Measurements from ENCODE around the gene NEURL3. TPM values are rescaled to one million over a fixed set of nuclear protein-coding genes. Genes with fewer than 3 reads are reported as not detected.

NEURL3 gene
- polyA plus RNA-seq, 3 donors = 4.5 to 6.6 (median 5.9) TPM

GRCh38 chr2:96528700-96529375 is 23.7 kb upstream of the NEURL3 start:
- no peak for DNase-seq (ENCODE audit: low read depth in 3 of 3, low spot score in 2 of 3)

DNA sequence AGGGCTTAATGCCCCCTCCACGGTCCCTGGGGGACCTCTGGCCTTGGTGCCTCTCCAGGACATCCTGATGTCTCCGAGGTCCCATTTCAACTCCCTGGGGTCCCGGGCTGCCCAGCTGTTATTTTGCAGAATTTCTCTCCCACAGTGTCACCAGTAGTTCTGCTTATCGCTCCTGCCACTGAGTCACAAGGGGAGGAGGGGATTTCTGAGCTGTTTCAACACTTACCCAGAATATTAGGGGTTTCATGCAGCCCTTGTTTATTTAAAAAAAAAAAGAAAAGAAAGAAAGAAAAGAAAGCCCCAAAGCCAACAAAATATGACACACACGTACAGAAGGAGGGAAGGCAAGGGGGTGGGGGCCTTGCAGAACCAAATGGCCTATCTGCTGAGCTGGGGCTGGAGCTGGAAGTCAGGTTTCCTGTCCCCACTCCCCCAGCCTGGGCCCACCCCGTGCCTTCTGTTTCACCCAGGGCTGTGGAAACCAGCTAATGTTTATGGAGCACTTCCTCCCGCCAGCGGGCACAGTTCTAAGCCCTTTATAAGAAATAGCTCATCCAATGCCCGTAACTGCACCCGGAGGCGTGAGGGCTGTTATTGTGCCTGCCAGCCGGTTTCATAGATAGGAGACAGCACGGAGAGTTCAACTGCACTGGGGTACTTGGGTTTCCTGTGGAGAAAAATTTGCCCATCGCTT is 23.0 kb upstream of the NEURL3 start:
- DNase-seq (ENCODE audit: low read depth in 3 of 3, low spot score in 2 of 3) = no peak

DNA sequence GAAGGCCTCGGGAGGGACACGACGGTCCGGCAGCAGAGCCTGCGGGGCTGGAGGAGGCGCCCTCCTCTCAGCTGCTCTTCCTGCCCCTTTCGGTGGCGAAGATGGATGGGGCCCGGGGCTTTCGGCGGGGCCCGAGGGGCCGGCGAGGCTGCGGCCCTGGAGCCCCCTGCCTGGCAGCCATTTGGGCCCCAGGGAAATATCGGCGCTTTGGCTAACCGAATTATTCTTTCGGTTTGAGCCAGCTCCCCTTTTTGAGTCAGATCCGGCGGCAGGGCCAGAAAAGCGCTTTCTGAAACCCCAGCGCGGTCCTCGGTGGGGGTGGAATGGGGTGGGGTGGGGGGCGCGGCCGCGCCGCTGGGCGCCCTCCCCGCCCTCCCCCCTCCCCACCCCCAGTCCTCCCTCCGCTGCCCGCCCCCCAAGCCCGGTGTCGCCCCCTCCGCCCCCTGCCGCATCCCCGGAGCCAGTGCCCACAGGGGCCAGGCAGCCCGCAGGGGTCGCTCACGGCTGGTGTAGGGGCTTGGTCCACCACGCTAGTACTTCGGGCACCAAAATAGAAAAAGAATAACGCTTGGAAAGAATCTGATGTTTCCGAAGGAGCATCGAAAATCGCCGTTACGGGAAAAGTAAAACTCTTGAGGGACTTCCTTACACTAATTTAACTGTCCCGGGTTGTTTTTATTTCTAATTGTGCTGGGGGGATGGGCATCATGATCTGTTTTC is 22.3 kb upstream of the NEURL3 start:
- no peak for DNase-seq (ENCODE audit: low read depth in 3 of 3, low spot score in 2 of 3)

GRCh38 chr2:96526615-96527285 is 21.6 kb upstream of the NEURL3 start:
- DNase-seq (ENCODE audit: low read depth in 3 of 3, low spot score in 2 of 3) = no peak

- no peak for DNase-seq (ENCODE audit: low read depth in 3 of 3, low spot score in 2 of 3)
Observed at GRCh38 chr2:96526101-96526591, 21.0 kb upstream of the NEURL3 start.

DNA sequence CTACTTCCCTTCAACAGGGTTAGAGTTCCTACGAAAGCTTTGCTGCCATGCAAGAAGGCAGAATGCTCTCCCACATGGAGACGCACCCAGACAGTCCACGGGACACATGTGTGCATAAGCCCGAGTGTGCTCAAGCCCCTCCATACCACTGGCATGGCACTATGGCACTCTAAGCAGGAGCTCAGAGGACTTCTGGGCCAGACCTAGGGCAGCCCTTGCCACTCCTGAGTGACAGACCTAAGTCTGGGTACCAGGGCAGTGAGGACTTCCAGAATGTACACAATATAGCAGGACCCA is 20.0 kb upstream of the NEURL3 start:
- DNase-seq (ENCODE audit: low read depth in 3 of 3, low spot score in 2 of 3) = no peak

DNA sequence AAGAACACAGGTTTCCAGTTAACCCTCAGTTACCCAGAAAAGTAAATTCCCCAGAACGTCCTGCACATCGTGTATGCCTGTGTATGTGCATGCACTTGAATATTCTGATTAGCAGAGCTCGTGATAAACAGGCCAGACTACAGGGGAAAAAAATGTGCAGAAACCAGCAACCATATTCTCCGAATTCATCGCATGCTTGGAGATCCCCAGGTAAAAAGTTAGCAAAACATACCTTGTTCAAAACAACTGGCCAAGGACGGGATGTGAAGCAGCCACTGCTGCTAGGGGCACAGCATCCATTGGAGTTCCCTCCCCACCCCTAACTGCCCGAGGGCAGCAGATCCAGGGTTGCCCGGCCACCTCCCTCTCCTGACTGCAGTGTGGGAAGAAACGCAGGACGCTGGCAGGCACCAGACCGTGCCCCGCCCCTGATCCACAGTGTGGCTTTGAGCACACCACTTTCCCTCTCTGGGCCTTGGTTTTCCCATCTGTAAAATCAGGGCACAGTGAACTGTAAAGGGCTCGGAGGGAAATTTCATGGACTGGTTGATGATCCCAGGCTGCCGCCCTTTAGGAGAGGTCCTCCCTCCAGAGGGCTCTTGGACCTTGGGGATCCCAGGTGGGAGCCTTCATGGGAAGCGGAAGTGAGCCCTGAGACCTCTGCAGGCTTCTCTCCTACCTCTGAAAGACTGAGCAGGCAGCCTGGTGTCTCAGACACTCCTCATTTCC is 19.5 kb upstream of the NEURL3 start:
- DNase-seq (ENCODE audit: low read depth in 3 of 3, low spot score in 2 of 3) = no peak

- DNase-seq (ENCODE audit: low read depth in 3 of 3, low spot score in 2 of 3) = no peak
Observed at GRCh38 chr2:96523659-96524481, 18.7 kb upstream of the NEURL3 start.

DNA sequence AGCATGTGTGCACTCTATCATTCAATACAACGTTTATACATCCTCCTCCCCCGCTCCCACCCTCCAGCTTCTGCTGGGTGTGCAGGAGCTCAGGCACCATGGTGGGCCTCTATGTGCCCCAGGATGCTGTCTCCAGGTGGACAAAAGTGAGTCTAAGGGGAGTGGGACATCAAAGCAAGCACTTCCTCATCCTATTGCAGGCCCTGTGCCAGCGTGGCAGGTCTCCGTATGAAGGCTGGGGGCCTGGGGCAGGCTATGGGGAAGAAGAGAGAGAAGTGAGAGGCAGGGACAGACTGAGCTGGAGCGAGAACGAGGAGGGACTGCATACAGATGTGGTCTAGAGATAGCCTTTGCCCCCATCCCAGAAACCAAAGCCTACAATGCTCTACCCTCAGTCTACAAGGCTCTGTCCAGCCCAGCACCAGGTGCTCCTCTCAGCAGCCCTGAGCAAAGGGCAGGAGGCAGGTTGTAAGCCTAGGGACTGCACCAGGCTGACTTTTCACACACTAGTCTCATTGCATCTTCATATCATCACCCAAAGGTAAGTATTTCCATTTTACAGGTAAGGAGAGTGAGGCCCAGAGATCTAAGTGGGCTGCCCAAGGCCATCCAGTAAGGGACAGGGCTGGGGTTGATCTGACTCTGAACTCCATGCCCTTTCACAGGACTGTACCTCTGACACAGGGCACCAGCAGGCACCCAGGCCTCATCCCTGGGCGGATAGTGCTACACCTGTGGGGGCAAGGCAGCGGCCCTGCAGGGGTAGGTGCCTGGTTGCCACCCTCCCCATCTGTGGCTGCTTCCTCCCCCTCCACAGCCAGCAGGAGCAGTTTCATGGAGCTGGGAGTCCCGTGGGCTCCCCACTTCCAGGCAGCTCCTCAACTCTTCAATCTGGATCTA is 17.4 kb upstream of the NEURL3 start:
- DNase-seq (ENCODE audit: low read depth in 3 of 3, low spot score in 2 of 3) = no peak

DNA sequence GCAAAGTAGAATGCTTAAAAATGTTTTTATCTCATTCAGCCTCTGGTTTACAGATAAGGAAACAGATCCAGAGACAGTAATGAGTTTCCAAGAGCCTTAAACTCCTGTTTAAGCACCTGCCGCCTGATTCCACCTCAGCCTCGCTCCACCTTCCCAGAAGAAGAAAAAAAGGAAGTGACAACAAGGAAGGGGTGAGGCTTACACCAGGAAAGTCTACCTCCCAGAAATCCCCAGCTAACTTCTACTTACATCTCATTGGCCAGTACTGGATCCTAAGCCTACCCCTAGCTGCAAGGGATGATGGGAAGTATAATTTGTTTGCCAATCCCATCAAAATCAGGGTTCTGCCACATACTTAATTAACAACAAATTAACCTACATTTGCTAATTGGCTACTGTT is 16.1 kb upstream of the NEURL3 start:
- DNase-seq (ENCODE audit: low read depth in 3 of 3, low spot score in 2 of 3) = no peak

DNA sequence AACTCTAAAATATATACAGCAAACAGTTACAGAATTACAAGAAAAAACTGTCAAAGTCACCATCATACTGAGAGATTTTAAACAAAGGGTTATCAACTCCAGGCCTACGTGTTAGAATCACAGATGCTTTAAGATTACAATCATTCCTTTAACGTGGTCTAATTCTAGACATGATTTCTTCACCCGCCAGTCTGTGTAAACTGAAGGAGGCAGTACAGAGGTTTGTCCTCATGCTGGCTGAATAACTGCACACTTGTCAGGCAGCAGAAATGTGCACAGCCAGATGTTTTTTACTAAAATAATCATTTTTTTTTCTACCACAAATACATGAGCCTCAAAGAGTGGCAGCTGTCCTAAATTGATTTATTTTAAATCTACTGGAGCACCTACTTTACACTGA is 15.5 kb upstream of the NEURL3 start:
- DNase-seq (ENCODE audit: low read depth in 3 of 3, low spot score in 2 of 3) = no peak

DNA sequence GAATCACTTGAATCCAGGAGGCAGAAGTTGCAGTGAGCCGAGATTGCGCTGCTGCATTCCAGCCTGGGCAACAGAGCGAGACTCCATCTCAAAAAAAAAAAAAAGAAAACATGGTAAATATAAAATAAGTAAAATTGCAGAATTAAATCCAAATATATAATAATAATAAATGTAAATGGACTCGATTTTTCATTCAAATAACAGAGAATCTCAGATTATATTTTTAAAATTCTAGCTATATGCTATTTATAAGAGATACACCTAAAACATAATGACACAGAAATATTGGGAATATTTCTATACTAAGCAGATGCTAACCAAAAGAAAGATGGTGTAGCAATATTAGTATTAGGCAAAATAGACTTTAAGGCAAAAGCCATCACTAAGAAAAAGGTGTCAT is 15.1 kb upstream of the NEURL3 start:
- no peak for DNase-seq (ENCODE audit: low read depth in 3 of 3, low spot score in 2 of 3)

GRCh38 chr2:96517079-96517478 is 11.9 kb upstream of the NEURL3 start:
- no peak for DNase-seq (ENCODE audit: low read depth in 3 of 3, low spot score in 2 of 3)

GRCh38 chr2:96514521-96514920 is 9.4 kb upstream of the NEURL3 start:
- DNase-seq (ENCODE audit: low read depth in 3 of 3, low spot score in 2 of 3) = no peak

DNA sequence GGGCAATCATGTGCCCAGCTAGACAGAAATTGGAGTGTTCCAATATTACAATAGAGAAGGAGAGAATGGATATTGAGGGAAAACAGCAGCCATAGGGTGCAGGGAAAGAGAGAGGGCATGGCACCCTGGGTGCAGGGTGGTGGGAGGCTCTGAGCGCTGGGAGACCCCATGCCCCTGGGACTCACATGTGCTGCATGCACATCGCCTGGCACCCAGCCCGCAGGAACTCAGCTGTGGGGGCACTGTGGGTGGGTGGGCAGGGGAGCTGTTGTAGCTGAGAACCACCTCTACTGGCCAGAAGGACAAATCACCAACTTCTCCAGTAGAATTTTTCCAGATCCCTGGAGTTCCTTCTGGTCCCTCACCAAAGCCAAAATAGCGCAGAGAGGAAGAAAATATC is 7.2 kb upstream of the NEURL3 start:
- DNase-seq (ENCODE audit: low read depth in 3 of 3, low spot score in 2 of 3) = no peak

DNA sequence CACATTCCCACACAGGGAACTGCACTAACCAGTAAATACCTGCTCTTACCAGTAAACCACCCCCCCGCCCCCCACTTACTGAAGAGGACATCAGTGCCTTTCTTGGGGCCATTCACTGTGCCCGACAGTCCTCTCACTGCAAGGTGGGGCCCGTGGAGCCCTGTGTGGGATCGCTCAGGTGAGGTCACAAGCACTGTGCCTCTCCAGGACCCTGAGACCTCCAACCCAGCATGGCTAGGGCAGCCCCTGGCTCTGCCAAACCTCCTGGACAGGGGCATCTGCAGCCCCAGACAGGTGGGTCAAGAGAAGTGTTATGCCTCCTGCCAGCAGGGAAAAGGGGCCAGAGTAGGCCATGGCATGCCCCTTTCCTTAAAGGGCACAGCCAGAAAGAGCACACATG is 6.7 kb upstream of the NEURL3 start:
- no peak for DNase-seq (ENCODE audit: low read depth in 3 of 3, low spot score in 2 of 3)

DNA sequence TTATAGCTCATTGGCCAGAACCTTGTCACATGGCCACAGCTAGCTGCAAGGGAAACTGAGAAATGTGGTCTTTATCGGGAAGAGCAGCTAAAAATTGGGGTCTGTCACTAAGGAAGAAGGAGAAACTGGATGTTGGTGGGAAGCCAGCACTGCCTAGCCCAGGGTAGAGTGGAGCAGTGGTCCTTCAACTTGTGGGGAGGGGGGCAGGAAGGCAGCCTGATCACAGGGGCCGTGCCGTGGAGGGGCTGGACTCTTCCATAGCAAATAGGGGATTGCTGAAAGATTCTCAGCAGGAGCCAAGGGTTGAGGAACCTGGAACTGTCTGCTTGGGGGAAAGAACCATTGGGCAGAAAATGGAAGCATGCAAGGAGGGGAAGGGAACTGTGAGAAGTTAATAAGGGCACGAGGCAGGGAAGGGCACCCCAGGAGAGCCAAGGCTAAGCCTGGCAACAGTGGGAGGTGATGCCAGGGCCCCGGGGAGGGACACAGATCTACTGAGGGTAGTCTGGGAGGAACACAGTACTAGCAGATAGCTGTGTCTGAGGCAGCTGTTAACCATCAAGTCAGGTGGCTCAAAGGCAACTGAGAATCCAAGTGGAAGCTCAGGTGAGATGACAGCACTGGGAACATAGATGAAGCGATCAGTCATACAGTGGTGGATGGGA is 5.9 kb upstream of the NEURL3 start:
- DNase-seq (ENCODE audit: low read depth in 3 of 3, low spot score in 2 of 3) = no peak

DNA sequence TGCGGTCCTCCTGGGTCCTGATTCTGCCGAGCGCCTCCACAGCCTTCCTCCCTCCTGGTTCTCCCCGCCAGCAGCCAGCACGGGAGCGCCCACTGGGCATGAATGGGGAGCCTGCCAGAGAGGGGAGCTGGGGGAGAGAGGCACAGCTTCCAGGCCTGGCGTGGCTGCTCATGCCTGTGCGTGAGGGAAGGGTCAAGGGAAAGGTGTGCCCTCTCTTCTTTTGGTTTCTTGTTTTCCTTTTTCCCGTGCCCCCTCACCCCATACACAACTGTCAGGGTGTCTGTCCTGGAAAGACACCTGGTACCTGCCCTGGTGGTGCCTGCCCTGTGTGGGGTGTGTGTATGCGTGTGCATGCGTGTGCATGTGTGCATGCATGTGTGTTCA is 4.7 kb upstream of the NEURL3 start:
- DNase-seq (ENCODE audit: low read depth in 3 of 3, low spot score in 2 of 3) = no peak
